GM19395 (cell line): ENCODE results near the gene MANBA.
A peak's percentile ranks its signal among the peaks of the same experiment; 100 is the strongest.

ENCODE experiments used
- ATAC-seq: cut with Tn5 transposase; IDR thresholded peaks from one replicate; pipeline ENCODE4 v1.9.1; 2021; ENCODE audit warnings: mild to moderate bottlenecking, moderate library complexity; ENCODE audit not compliant: unreplicated experiment

The MANBA gene

GRCh38 chr4:102760645-102761295, at the start of gene MANBA:
Gene MANBA, minus strand, starts transcription at chr4:102760968. Its CDS starts 74 bp downstream, at chr4:102760894.
- peak; percentile 93 for ATAC-seq

- ATAC-seq: no peak
Measured at GRCh38 chr4:102809691-102810090, 48.9 kb upstream of the MANBA start.

- peak; percentile 53 for ATAC-seq
Measured at GRCh38 chr4:102809190-102809589, 48.4 kb upstream of the MANBA start.

- no peak for ATAC-seq
Measured at GRCh38 chr4:102808009-102808408, 47.2 kb upstream of the MANBA start.

- ATAC-seq: no peak
Measured at GRCh38 chr4:102807345-102807744, 46.6 kb upstream of the MANBA start.

GRCh38 chr4:102799816-102800215, 39.0 kb upstream of the MANBA start:
- no peak for ATAC-seq

GRCh38 chr4:102794999-102795398, 34.2 kb upstream of the MANBA start:
- ATAC-seq: no peak

- ATAC-seq: no peak
Measured at GRCh38 chr4:102792361-102792936, 31.7 kb upstream of the MANBA start.

- no peak for ATAC-seq
Measured at GRCh38 chr4:102791318-102791835, 30.6 kb upstream of the MANBA start.

- no peak for ATAC-seq
Measured at GRCh38 chr4:102789317-102789717, 28.5 kb upstream of the MANBA start.

- ATAC-seq: no peak
Measured at GRCh38 chr4:102787944-102788343, 27.2 kb upstream of the MANBA start.

- ATAC-seq: no peak
Measured at GRCh38 chr4:102787096-102787881, 26.5 kb upstream of the MANBA start.

GRCh38 chr4:102786279-102786678, 25.5 kb upstream of the MANBA start:
- ATAC-seq: no peak

GRCh38 chr4:102783006-102783405, 22.2 kb upstream of the MANBA start:
- ATAC-seq: no peak

- no peak for ATAC-seq
Measured at GRCh38 chr4:102781570-102781969, 20.8 kb upstream of the MANBA start.

- ATAC-seq: no peak
Measured at GRCh38 chr4:102780476-102781144, 19.8 kb upstream of the MANBA start.

- no peak for ATAC-seq
Measured at GRCh38 chr4:102779204-102779603, 18.4 kb upstream of the MANBA start.

- ATAC-seq: no peak
Measured at GRCh38 chr4:102778720-102779119, 18.0 kb upstream of the MANBA start.

- ATAC-seq: no peak
Measured at GRCh38 chr4:102775805-102776204, 15.0 kb upstream of the MANBA start.

GRCh38 chr4:102774254-102774653, 13.5 kb upstream of the MANBA start:
- no peak for ATAC-seq

GRCh38 chr4:102772738-102773340, 12.1 kb upstream of the MANBA start:
- ATAC-seq: no peak
